Thymus (tissue), 11 donors: ENCODE results near the gene TEX9. TPM values are rescaled to one million over a fixed set of nuclear protein-coding genes. Genes with fewer than 3 reads are reported as not detected.
A peak's percentile ranks its signal among the peaks of the same experiment; 100 is the strongest.

ENCODE experiments used
- DNase-seq, 9 donors: peaks; one replicate each; pipeline ENCODE4 v3.0.0-alpha.2; 2013; ENCODE audit warnings: low spot score in 9 of 9, low read depth in 6 of 9, missing footprints in 1 of 9
- H3K27ac ChIP-seq, 2 donors: one replicate each; pipeline ENCODE4 v1.5.1; 2013; ENCODE audit warnings: control low read depth in 1 of 2, low read depth in 1 of 2, low read length in 1 of 2, mild to moderate bottlenecking in 1 of 2, moderate library complexity in 1 of 2
- H3K27me3 ChIP-seq, 2 donors: one replicate each; pipeline ENCODE4 v1.5.1; 2013; ENCODE audit warnings: low read length in 1 of 2; ENCODE audit not compliant: control insufficient read depth in 2 of 2, insufficient read depth in 1 of 2
- H3K36me3 ChIP-seq, 2 donors: one replicate each; pipeline ENCODE4 v1.5.1; 2013; ENCODE audit warnings: low read length in 1 of 2, mild to moderate bottlenecking in 1 of 2, moderate library complexity in 1 of 2; ENCODE audit not compliant: control insufficient read depth in 2 of 2, insufficient read depth in 2 of 2
- H3K4me1 ChIP-seq, 2 donors: one replicate each; pipeline ENCODE4 v1.5.1; 2013; ENCODE audit warnings: low read length in 2 of 2; ENCODE audit not compliant: control insufficient read depth in 2 of 2, insufficient read depth in 2 of 2
- H3K4me3 ChIP-seq, 2 donors: one replicate each; pipeline ENCODE4 v1.5.1; 2013; ENCODE audit warnings: low read length in 2 of 2, control low read depth in 1 of 2, mild to moderate bottlenecking in 1 of 2
- H3K9me3 ChIP-seq, 2 donors: one replicate each; pipeline ENCODE4 v1.5.1; 2013; ENCODE audit warnings: low read length in 1 of 2, mild to moderate bottlenecking in 1 of 2; ENCODE audit not compliant: control insufficient read depth in 2 of 2, insufficient read depth in 1 of 2
- WGBS: extraction: QIAGEN DNeasy Blood & Tissue Kit; methylation state at CpG from one replicate; pipeline ENCODE4 v1.1.7; 2013; 5-methylcytosine and 5-hydroxymethylcytosine counted together
- polyA plus RNA-seq: library from polyadenylated mRNA; stranded (reverse); fragments of 200-250 nt; gene quantifications from one replicate; pipeline ENCODE4 v1.2.3, GENCODE V29; 2013
- total RNA-seq: library from RNA; stranded (reverse); fragments of 120-200 nt; gene quantifications from one replicate; pipeline ENCODE4 v1.2.4, GENCODE V29; 2013
- donor health status: healthy.

TEX9 gene
- total and polyA plus RNA-seq, 2 donors: 3.5 to 5.0 TPM

- no peaks in the 10 kb centered on the region for H3K9me3 ChIP-seq
- no peaks in the 10 kb centered on the region for H3K36me3 ChIP-seq
- H3K4me1 ChIP-seq: no peaks in the 10 kb centered on the region
- no peak for DNase-seq
- no peak overlapping the region for H3K4me3 ChIP-seq
- no peak overlapping the region for H3K27ac ChIP-seq
- 99% methylated on average over 12 of the region's 12 CpGs for WGBS
- H3K27me3 ChIP-seq: no peaks in the 10 kb centered on the region
These were observed 13.2 kb upstream of the TEX9 start for GRCh38 chr15:56351957-56352506.

- no peak for DNase-seq
- H3K9me3 ChIP-seq: no peaks in the 10 kb centered on the region
- no peak overlapping the region for H3K27ac ChIP-seq
- H3K36me3 ChIP-seq: no peaks in the 10 kb centered on the region
- WGBS: 85% methylated on average over 1 of the region's 1 CpG
- no peak overlapping the region for H3K4me3 ChIP-seq
- H3K4me1 ChIP-seq: no peaks in the 10 kb centered on the region
- H3K27me3 ChIP-seq: no peaks in the 10 kb centered on the region
These were observed 12.1 kb upstream of the TEX9 start for GRCh38 chr15:56353119-56353518.

GRCh38 chr15:56353740-56354139, 11.5 kb upstream of the TEX9 start:
- H3K27ac ChIP-seq: no peak overlapping the region

GRCh38 chr15:56356616-56357015, 8.6 kb upstream of the TEX9 start:
- Histone ChIP-seq H3K36me3 (no peaks in the 10 kb centered on the region), H3K27me3 (no peaks in the 10 kb centered on the region), H3K27ac (no peak overlapping the region), H3K4me3 (no peak overlapping the region), H3K4me1 (no peaks in the 10 kb centered on the region), H3K9me3 (no peaks in the 10 kb centered on the region)
- no peak for DNase-seq
- WGBS: 97% methylated on average over 2 of the region's 2 CpGs

More at GRCh38 chr15:56353740-56354139, 11.5 kb upstream of the TEX9 start:
- Histone ChIP-seq H3K4me1 (no peaks in the 10 kb centered on the region), H3K9me3 (no peaks in the 10 kb centered on the region), H3K36me3 (no peaks in the 10 kb centered on the region), H3K27me3 (no peaks in the 10 kb centered on the region), H3K4me3 (no peak overlapping the region)
- DNase-seq: no peak

DNA sequence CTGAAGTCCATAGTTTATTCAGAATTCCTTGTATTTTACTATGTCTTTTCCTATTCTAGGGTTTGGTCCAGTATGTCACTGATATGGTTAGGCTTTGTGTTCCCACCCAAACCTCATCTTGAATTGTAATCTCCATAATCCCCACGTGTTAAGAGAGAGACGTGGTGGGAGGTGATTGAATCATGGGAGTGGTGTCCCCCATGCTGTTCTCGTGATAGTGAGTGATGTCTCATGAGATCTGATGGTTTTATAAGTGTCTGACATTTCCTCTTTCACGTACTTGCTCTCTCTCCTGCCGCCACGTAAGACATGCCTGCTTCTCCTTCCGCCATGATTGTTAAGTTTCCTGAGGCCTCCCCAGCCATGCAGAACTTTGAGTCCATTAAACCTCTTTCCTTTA, 6.6 kb upstream of the TEX9 start:
- H3K27me3 ChIP-seq: no peaks in the 10 kb centered on the region
- 95% methylated on average over 7 of the region's 7 CpGs for WGBS
- no peak for DNase-seq

GRCh38 chr15:56361987-56362386, 3.2 kb upstream of the TEX9 start:
- Histone ChIP-seq H3K4me3 (no peak overlapping the region), H3K36me3 (no peaks in the 10 kb centered on the region), H3K4me1 (peaks cover 0 to 4% of the 10 kb centered on the region in 2 donors), H3K27me3 (no peaks in the 10 kb centered on the region), H3K27ac (no peak overlapping the region), H3K9me3 (no peaks in the 10 kb centered on the region)
- WGBS: 99% methylated on average over 1 of the region's 1 CpG
- DNase-seq: no peak

More for the DNA sequence above, 6.6 kb upstream of the TEX9 start:
- Histone ChIP-seq H3K4me3 (no peak overlapping the region), H3K9me3 (no peaks in the 10 kb centered on the region), H3K36me3 (no peaks in the 10 kb centered on the region), H3K4me1 (no peaks in the 10 kb centered on the region), H3K27ac (no peak overlapping the region)

DNA sequence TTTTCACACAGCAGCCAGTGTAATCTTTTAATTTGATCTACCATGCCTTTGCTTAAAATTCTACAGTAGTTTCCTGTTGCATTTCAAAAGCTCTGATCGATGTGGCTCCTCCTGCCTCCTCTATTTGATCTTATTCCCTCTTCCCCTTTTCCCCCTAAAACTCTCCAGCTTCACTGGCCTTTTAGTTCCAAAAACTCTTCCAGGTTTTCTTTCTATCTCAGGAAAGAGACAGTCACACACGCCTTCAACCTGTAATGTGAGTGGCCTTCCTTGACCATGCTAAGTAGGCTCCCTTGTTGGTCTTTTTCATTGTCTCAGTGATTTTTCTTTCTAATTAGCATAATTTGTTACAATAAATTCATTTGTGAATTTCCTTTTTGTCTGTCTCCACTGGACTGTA, 985 bp downstream of the TEX9 start:
- DNase-seq: peak in 1 of 9 donors; percentile 3
- H3K27ac ChIP-seq: no peak overlapping the region
- WGBS: 47% methylated on average over 2 of the region's 2 CpGs
- no peaks in the 10 kb centered on the region for H3K9me3 ChIP-seq
- peak overlapping the region; percentile 59 to 76 for H3K4me3 ChIP-seq
- H3K36me3 ChIP-seq: no peaks in the 10 kb centered on the region
- no peaks in the 10 kb centered on the region for H3K27me3 ChIP-seq
- peaks cover 0 to 4% of the 10 kb centered on the region in 2 donors for H3K4me1 ChIP-seq

DNA sequence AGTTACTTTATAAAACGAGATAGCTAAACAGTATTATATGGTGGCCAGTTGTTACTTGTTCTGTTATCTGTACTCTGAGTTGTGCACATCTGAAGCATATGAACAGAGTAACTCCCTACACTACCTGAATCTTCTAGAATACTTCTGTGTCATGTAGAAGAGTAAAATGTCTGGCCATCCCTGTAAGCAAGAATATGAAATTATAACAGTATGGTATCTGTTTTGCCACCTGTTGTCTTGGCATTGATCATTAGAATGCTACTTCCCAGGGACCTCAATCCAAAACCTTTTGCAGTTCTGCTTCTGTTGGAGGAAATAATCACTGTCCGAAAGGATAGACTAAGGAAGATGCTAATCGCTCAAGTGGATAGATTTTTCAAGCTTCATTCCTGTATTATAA, 1.9 kb downstream of the TEX9 start:
- peaks cover 0 to 4% of the 10 kb centered on the region in 2 donors for H3K4me1 ChIP-seq
- WGBS: 96% methylated on average over 3 of the region's 3 CpGs
- no peak overlapping the region for H3K27ac ChIP-seq
- H3K36me3 ChIP-seq: no peaks in the 10 kb centered on the region
- no peak for DNase-seq
- H3K27me3 ChIP-seq: no peaks in the 10 kb centered on the region
- H3K9me3 ChIP-seq: no peaks in the 10 kb centered on the region
- no peak overlapping the region for H3K4me3 ChIP-seq

DNA sequence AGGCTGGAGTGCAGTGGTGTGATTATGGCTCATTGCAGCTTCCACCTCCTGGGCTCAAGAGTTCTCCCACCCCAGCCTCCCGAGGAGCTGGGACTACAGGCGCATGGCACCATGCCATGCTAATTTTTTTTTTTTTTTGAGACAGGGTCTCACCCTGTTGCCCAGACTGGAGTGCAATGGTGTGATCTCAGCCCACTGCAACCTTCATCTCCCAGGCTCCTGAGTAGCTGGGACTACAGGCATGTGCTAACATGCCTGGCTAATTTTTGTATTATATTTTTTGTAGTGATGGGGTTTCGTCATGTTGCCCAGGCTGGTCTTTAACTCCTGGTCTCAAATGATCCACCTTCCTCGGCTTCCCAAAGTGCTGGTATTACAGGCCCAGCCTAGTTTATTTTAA, 4.0 kb downstream of the TEX9 start:
- no peak for DNase-seq
- Histone ChIP-seq H3K4me3 (no peak overlapping the region), H3K9me3 (no peaks in the 10 kb centered on the region), H3K27me3 (no peaks in the 10 kb centered on the region), H3K36me3 (no peaks in the 10 kb centered on the region), H3K4me1 (peaks cover 0 to 4% of the 10 kb centered on the region in 2 donors), H3K27ac (no peak overlapping the region)
- WGBS: 93% methylated on average over 4 of the region's 4 CpGs
